Pons (tissue), 1 donor: Measurements from ENCODE around the gene SLC25A45.
"Not testable (repeated sequence)": the region's sequence is repeated elsewhere in the genome, so short reads cannot be mapped to it uniquely, and the experiment has no call there.

Source experiments
- DNase-seq: peaks from one replicate; pipeline ENCODE4 v3.0.0-alpha.2; 2016; ENCODE audit warnings: low spot score

Gene SLC25A45

DNA sequence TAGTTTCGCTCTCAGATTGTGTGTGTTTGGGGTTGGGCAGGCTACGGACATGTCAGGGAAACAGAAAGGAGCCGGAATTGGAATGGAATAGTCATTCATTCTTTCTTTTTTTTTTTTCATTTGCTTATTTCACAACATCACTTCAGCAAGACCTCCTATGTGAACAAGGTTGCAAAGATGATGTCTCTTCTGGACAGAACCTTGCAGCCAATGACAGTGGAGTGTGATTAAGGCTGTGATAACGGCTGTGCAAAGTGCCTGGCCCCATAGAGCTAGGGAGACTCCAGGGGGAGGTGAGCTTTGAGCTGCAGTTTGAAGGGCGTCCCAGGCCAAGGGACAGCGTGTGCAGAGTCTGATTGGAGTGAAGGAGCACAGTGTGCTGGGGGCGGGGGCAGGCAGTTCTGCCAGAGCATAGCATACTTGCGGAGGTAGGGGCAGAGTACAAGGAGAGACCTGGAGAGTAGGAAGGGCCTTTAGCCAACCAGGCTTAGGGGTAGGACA lies 24.5 kb downstream of the SLC25A45 start:
- no peak for DNase-seq

DNA sequence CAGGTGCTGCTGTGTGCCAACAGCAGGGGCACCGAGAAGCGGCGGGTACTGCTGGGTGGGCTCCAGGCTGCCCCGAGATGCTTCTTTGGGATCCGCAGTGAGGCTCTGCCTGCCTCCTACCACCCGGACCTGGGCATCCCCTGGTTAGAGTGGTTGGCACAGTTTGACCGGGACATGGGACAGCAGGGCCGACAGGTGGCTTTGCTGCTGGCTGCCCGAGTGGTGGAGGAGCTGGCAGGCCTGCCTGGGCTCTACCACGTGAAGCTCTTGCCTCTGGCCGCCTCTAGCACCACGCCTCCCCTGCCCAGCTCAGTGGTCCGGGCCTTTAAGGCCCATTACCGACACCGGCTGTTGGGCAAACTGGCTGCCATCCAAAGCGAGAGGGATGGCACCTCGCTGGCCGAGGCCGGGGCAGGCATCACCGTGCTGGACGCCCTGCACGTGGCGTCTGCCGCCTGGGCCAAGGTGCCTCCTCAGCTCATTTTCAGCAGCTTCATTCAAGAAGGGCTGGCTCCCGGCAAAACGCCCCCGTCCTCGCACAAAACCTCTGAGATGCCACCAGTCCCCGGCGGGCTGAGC lies 26.0 kb downstream of the SLC25A45 start:
- DNase-seq: no peak

DNA sequence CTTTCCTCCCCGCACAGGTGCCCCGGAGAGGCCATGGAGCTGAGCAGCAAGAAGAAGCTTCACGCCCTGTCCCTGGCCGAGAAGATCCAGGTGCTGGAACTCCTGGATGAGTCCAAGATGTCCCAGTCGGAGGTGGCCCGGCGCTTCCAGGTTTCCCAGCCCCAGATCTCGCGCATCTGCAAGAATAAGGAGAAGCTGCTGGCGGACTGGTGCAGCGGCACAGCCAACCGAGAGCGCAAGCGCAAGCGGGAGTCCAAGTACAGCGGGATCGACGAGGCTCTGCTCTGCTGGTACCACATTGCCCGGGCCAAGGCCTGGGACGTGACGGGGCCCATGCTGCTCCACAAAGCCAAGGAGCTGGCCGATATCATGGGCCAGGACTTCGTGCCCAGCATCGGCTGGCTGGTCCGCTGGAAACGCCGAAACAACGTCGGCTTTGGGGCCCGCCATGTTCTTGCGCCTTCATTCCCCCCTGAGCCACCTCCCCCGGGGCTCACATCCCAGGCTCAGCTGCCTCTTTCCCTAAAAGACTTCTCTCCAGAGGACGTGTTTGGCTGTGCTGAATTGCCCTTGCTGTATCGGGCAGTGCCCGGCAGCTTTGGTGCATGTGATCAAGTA lies 26.6 kb downstream of the SLC25A45 start:
- no peak for DNase-seq

DNA sequence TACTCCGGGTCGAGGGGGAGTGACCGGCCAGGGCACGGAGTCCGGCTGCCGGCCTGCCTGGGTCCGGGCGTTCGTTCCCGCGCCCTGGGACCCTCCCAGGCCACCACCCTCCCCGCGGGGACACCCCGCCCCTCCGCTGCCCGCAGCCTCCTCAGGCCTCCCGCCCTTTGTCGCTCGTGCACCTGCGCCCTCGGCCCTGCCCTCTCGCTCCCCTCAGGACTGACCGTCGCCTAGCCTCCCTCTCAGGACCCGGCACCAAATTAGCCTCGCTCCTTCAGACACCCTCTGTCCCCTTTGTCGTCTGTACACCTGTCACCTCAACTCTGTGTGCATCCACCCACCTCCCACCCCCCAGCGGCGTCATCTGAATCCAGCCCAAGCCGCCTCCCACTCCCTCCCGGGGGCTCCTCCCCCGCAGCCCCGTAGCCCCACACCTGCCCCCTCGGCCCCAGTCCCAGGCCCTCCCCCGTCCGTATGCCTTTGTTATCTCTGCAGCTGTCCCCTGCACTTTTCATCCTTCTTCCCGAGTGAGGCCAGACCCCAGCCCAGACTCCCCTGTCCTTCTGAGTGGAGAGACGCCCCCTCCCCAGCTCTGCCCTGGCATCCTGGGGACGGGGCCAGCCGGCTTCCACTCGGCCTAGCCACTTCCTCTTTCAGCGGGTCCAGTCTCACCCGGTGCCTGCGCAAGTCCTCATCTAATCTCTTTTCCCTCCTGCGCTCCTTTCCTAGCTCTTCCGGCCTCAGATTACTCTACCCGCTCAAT lies 27.3 kb downstream of the SLC25A45 start:
- DNase-seq: no peak

DNA sequence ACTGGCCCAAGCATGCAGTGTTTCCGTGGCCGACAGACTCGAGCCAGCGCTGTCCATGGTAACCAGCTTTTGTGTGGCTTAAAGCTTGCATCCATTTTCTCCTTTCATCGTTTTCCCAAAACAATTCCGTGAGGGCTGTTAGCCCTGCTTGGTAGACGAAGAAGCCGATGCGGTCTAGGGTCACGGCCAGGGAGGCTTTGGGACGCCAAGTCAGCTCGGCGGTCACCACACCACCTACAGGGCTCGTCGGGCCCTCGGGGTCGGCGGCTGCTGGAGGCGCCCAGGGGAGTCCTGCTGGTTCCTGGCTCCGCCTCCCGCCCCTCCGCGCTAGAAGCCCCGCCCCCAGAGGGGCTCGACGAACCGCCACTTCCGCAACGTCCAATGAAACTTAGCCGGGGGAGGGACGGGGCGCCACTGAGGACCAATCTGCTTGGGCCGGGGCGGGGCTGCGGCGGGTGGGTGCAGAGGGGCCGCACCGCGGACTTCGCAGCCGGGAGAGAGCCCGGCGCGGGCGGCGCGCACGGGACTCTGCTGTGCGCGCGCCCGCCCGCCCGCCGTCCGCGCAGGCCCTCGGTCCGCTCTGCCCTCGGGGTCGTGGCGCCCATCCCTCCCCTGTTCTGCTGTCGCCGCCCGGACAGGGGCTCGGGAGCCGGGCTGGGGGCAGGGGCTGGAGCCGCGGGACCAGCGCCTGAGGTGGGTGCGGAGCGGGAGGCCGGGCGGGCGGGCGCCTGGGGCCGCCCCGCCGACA lies 28.0 kb downstream of the SLC25A45 start, which contains the start of gene TIGD3:
TSS of gene TIGD3 (plus strand) at position 487 of the 748 bp plus-strand sequence. CDS start 1,058 bp downstream, outside the sequence.
- DNase-seq: peak; percentile 95

DNA sequence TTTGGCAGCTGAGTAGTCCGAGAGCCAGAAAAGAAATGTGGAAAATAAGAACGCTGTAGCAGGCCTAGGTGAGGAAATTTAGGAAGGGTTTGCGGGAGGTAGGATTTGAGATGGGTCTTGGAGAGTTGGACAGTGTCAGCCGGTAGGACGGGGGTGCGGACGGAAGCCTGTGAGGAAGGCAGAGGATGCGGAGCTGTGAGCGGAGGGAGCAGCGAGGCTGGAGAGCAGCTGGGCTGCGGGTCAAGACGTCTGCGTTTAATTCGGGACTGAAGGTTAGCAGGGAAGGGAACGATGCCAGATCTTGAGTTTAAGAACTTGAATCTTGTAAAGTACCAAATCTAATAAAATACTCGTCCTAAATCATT lies 28.6 kb downstream of the SLC25A45 start:
- no peak for DNase-seq

DNA sequence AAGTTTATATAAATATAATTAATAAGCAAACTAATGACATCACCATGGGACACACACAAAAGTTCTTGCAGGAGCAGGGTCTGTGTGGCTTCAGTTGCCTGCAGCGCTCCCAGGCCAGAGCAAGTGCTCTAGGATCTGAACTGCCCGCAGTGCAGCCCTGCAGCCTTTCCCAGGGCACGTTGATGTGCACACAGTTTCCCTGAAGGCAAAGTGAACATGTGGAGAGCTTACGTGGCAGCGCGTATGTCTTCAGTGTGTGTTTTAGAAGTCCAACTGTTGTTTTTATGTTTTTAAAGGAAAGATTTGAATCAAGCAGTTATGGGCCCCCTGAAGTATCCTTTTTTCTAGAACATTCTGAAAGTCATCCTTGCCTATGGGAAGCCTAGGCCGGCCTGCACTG lies 29.1 kb downstream of the SLC25A45 start:
- DNase-seq: no peak

DNA sequence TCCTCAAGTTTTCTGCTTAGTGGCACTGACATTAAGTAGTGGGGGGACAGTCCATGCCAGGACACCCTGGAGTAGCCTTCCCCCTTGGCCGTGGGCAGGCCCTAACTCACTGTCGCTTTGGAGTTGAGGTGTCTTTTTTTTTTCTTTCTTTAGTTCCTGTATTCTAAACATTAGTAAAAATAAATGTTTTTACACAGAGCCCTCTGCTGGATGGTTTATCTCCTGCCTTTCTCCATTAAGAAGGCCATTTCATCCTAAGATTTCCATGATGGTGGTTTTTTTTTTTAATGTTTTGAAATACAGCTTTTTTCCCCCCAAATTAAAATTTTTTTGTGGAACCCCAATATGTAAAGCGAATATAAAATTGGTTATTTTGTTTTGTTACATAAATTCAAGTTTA lies 29.7 kb downstream of the SLC25A45 start:
- peak; percentile 39 for DNase-seq

DNA sequence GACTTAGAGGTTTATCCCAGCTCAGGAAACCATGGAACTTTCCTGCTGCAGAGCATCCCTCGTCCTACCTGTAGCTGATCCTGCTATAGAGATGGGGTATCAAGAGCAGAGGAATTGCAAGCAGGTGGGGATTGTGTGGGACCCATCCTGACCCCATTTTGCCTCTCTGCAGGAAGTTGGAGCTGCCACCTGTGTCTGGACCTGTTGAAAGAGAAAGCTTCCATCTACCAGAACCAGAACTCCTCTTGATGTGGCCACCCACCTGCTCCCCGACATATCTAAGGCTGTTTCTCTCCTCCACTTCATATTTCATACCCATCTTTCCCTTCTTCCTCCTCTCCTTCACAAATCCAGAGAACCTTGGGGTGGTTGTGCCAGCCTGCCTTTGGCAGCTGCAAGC lies 30.9 kb downstream of the SLC25A45 start:
- DNase-seq: no peak

DNA sequence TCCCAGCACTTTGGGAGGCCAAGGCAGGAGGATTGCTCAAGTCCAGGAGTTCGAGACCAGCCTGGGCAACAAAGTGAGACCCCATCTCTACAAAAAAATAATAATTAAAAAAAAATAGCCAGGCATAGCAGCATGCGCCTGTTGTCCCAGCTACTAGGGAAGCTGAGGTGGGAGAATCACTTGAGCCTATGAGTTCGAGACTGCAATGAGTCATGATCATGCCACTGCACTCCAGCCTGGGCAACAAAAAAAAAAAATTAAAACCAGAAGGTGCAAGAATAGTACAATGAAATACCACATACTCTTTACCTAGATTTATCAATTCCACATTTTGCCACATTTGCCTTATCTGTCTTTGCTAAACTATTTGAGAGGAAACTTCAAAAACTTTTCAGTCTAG lies 40.6 kb downstream of the SLC25A45 start:
- no peak for DNase-seq

DNA sequence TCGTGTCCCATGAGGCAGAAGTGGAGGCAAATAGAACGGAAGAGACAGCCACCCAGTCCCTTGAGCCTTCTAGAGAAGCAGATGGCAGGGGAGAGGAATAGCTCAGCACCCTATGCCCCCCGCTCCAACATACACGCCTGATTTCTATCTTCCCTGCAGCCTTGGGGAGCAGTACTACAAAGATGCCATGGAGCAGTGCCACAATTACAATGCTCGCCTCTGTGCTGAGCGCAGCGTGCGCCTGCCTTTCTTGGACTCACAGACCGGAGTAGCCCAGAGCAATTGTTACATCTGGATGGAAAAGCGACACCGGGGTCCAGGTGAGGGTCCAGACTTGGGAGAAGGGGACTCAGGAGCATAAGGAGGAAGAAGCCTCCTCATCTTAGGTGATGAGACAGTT lies 42.2 kb downstream of the SLC25A45 start:
- DNase-seq: peak; percentile 72

DNA sequence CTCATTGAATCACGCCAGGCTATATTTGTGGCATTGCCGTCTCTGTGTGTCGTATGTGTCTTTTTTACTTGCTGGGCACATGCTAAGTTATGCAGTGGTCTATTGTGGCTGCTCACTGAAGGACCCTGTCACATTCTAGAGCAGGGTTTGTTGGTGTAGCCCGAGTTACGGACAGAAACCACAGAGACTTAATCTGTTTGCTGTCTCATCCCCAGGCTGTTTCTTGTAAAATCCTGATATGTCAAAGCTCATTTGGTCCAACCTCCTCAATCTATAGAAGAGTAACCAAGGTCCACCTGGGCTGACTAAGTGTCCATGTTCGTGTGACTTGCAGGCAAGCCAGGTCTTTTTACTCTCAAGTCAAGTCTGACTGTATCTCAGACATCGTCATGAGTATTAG lies 43.8 kb downstream of the SLC25A45 start:
- no peak for DNase-seq

DNA sequence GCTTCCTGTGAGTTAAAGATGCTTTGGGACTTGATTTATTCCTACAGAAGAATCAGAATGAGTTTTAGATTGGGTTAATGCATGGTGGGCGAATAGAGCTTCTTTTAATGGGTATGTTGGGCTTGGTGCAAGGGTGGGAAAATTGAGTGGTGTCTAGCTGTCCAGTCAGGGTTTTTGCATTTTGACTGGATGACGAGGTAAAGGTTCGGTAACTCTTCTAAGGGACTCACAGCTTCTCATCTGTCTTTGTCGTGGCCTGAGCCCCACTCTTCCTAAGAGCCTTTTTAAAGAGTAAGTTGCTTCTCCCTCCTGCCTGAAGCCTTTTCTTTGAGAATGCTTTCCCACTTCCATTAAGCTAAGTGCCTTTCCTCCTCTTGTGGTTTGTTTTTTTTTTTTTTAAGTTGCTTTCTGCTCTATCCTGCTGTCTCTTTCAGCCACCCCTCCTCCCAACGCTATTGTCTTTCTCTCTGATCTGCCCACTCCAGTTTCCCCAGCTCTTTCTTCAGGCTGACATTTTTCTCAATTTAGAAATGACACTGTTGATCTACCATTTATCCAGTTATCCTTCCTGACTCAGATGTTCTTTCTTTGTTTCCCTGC lies 47.6 kb downstream of the SLC25A45 start:
- peak; percentile 14 for DNase-seq

DNA sequence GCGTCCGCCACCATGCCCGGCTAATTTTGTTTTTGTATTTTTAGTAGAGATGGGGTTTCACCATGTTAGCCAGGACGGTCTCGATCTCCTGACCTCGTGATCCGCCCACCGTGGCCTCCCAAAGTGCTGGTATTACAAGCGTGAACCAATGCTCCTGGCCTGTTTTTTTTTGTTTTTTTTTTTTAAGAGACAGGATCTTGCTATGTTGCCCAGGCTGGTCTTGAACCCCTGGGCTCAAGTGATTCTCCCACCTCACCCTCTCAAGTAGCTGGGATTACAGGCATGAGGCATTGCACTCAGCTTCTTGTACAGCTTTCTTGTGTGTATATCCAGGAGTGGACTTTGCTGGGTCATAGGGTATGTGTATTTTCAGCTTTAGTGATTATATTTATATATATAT lies 49.9 kb downstream of the SLC25A45 start:
- DNase-seq: not testable (repeated sequence)

DNA sequence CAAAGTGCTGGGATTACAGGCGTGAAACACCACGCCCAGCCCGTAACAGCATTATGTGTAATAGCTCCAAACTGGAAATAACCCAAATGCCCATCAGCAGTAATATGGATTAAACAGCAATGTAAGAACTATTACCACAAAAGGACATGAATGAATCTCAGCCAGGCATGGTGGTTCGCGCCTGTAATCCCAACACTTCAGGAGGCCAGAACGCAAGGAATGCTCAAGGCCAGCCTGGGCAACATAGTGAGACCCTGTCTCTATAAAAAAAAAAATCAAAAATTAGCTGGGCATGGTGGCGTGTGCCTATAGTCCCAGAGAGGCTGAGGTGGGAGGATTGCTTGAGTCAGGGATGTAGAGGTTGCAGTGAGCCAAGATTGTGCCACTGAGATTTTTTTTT lies 51.9 kb downstream of the SLC25A45 start:
- no peak for DNase-seq

DNA sequence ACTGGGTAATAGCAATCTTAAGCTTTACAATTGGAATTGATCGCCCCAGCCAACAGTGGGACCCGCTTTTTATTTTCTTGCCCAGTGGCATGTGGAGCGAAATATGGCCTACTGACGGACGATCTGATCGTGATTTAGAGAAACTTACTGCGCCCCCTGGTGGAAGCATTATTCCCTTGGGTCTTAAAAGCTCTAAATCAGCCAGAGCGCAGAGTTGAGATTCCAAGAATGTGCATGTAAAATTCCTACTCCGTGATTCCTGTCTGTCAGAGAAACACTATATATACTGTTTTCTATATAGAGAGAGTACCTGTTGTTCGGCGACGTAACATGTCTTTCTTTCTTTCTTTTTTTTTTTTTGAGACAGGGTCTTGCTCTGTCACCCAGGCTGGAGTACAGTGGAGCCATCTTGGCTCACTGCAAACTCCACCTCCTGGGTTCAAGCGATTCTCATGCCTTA lies 52.5 kb downstream of the SLC25A45 start:
- peak; percentile 96 for DNase-seq

DNA sequence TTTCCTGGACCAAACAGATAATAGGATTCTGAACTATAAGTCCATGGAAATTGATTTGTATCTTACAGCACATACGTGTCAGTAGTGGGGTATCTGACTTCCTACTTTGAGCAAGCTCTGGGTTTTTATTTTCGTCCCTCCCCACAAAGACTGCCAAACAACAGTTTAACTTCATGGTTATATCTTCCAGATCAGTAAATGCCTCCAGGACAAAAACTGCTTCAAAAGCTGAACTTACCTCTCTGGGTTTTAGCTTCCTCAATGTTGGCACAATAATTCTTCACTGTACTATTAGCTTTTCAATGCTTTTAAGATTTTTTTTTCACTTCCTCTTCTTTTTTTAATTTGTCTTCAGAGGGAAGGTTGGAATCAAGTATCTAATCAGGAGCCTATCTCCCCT lies 53.0 kb downstream of the SLC25A45 start:
- no peak for DNase-seq

DNA sequence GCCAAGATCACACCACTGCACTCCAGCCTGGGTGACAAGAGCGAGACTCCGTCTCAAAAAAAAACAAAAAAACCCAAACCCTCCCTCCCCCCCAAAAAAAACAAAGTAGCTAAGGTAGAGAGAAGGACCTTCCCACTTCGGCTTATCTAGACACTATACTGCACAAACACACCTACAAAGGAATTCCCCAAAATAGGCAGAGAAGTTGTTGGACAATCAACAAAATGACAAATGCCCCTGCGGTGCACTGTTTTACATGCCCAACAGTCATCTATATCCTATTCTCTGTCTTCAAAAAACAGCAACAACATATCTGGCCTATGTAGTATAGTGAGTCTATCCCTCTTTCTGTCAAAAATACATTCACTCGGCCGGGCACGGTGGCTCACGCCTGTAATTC lies 55.4 kb downstream of the SLC25A45 start:
- DNase-seq: no peak

DNA sequence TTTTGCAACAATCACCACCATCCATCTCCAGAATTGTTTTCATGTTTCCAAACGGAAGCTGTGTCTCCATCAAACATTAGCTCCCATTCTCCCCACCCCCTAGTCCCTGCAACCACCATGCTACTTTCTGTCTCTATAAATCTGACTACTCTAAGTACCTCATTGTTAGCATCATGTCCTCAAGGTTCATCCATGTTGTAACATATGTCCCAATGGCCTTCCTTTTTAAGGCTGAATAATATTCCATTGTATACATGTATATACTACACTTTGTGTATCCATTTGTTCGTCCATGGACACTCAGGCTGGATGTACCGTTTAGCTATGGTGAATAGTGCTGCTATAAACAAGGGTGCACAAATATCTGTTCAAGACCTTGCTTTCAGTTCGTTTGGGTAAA lies 57.0 kb downstream of the SLC25A45 start:
- DNase-seq: no peak
